Kidney glomerular epithelial cell (primary cell): ENCODE results near the gene DNAJB6.
"Not testable (repeated sequence)": the region's sequence is repeated elsewhere in the genome, so short reads cannot be mapped to it uniquely, and the experiment has no call there.

Source experiments
- DNase-seq: peaks from one replicate; lab custom pipeline; 2025; lab: John Stamatoyannopoulos, UW

DNAJB6 gene

GRCh38 chr7:157442993-157443831, 106.4 kb downstream of the DNAJB6 start:
- no peak for DNase-seq

- no peak for DNase-seq
Observed at GRCh38 chr7:157444011-157444842, 107.4 kb downstream of the DNAJB6 start.

- DNase-seq: no peak
Observed at GRCh38 chr7:157444843-157445135, 108.0 kb downstream of the DNAJB6 start.

GRCh38 chr7:157445246-157445955, 108.6 kb downstream of the DNAJB6 start:
- no peak for DNase-seq

- DNase-seq: no peak
Observed at GRCh38 chr7:157445956-157446295, 109.1 kb downstream of the DNAJB6 start.

DNA sequence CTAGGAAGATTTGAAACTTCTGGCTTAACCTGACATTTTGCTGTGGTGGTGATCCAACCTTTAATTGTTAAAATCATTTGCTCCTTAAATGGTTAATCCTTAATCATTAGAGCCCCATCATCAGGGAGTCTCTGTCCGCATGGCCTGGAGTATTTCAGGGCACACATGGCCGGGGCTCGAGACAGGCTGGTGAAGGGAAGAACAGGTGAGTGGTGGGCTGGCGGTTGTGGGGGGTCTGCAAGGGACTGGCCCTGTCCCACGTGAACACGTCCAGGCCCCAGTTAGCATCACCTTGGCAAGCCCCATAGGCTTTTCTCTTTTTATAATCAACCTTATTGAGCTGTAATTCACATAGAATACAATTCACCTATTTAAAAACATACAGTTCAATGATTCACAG, 109.5 kb downstream of the DNAJB6 start:
- DNase-seq: no peak

DNA sequence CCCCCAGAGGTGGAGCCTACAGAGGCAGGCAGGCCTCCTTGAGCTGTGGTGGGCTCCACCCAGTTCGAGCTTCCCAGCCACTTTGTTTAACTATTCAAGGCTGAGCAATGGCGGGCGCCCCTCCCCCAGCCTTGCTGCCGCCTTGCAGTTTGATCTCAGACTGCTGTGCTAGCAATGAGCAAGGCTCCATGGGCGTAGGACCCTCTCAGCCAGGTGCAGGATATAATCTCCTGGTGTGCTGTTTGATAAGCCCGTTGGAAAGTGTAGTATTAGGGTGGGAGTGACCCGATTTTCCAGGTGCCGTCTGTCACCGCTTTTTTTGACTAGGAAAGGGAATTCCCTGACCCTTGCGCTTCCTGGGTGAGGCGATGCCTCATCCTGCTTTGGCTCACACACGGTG, 117.2 kb downstream of the DNAJB6 start:
- DNase-seq: not testable (repeated sequence)

GRCh38 chr7:157457355-157458253, 120.8 kb downstream of the DNAJB6 start:
- DNase-seq: no peak

GRCh38 chr7:157458254-157458633, 121.4 kb downstream of the DNAJB6 start:
- DNase-seq: no peak

DNA sequence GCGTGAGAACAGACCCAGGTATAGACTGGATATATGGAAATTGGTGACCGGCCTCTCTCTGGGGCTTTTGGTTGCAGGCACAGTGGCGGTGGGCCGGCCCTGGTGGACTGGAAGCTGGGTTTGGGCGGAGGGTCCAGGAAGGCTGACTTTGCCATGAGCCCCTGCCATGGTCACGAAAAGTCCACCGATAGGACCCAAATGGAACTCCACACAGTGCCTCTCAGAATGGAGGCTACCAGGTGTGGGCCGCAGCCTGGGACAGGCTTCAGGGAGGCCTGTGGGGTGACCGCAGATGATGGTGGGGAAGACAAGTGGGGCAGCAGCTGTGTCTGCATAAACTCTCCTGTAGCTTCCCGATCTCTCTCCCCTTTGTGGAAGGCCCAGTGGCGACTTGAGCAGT, 123.2 kb downstream of the DNAJB6 start:
- DNase-seq: no peak

GRCh38 chr7:157460721-157461120, 123.9 kb downstream of the DNAJB6 start:
- no peak for DNase-seq

DNA sequence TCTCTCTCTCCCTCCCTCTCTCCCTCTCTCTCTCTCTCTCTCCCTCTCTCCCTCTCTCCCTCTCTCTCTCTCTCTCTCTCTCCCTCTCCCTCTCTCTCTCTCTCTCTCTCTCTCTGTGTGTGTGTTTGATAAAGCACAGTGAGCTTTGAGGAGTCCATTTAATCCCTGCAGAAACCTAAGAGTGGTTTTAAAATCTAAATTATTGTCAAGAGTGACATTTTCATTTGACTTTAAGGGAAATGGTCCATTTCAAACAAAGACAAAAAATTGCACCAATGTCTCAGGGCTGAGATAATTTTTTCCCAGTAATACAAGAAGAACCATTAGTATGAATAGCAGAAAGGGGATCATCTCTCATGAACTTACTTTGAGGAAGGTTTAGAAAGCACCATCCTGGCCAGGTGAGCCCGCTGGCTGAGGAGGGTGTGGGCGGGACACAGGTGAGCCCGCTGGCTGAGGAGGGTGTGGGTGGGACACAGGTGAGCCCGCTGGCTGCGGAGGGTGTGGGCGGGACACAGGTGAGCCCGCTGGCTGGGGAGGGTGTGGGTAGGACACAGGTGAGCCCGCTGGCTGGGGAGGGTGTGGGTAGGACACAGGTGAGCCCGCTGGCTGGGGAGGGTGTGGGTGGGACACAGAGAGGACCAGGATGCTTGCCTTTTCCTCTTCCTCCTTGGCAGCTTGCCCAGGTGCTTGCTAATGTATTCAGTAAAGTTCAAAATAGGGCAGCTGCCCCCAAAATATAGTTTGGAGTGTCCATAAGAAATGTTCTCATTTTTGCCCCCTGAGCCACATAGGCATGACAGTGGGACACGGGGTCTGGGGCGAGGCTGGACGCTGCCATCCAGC, 125.0 kb downstream of the DNAJB6 start:
- DNase-seq: no peak

DNA sequence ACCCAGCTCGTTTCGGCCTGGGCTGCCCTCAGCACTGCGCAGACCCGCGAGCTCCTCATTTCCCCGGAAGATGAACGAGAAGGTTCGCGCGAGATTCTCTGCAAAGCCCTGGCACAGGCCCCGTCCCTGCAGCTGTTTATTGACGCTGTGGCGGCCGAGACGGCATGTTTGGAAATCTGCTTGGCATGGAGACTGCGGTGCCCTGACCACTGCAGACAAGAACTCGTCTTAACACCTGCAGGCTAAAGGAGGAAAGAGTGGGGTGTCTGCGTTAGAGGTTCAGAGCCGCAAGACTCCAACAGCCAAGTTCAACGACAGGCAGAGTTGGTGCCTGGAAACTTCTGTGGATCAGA, 125.6 kb downstream of the DNAJB6 start:
- DNase-seq: no peak

GRCh38 chr7:157462840-157463239, 126.0 kb downstream of the DNAJB6 start:
- no peak for DNase-seq

DNA sequence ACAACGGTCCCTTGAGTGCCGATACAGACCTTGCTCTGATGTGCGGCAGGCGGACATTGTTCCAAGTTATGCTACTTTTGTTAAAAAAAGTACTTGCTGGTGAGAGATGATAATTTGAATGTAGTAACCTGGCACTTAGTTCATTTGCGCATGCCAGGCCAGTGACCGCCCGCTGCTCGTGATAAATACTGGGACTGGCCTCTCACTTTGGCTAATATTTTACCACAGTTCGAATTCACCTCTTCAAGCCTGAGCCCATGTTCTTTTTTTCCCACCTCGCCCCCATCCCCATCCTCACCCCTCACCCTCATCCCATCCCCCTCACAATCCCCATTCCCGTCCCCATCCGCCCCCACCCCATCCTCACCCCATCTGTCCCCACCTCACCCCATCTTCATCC, 126.4 kb downstream of the DNAJB6 start:
- DNase-seq: no peak

- no peak for DNase-seq
Observed at GRCh38 chr7:157464111-157464970, 127.5 kb downstream of the DNAJB6 start.

- no peak for DNase-seq
Observed at GRCh38 chr7:157464971-157465886, 128.4 kb downstream of the DNAJB6 start.

DNA sequence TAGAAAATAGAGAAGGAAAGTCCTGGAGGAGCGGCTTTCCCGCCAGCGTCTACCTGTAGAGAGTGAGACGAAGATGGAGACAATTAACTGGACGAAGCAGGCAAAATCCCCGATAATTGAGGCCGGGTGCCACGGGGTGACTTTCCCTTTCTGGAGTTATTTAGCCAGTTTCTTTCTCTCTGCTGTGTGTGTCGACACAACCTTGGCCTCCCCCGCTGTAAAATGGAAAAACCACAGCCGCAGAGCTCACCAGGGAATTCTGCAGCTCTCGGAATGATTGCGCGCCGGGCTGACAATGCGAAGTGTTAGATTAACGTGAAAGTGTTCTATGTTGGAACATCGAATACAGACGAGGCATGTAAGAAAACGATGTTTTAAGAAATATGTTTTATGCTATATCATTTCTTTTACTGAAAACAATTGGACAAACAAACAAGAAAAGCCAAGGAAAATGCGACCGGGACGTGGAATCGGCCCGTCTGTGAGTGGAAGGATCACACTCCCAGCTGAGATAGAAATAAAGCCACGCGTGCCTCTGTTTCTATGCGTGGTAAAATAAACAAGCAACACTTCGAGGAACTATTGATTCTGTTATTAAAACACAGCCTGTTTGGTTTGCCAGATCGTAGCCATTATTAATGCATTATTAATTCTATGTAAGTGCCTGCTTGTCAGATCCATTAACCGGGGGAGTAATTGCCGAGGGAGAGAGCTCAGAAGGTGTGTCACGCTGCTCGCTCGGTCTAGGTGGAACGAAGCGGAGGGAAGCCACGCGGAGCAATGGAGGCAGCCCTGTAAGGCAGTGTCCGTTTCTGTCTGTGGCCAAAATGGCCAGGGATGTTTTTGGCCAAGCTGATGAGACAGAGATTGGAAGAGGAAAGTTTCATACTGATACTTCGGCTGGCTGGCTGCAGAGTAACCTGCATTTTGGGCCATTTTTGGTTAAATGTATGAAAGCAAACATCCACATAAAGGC, 129.4 kb downstream of the DNAJB6 start:
- no peak for DNase-seq
